Measurements from ENCODE around the gene ATP6V1F.
A peak's percentile ranks its signal among the peaks of the same experiment; 100 is the strongest.

Gene ATP6V1F

GRCh38 chr7:128861957-128862570, 592 bp upstream of the ATP6V1F start:
- TF ChIP-seq CTCF (IDR thresholded peaks at IDR 0.05) = no peak
- TF ChIP-seq ZFX (IDR thresholded peaks at IDR 0.05; ENCODE audit: borderline replicate concordance) = no peak
- peak overlapping the region; percentile 57 for H3K27ac ChIP-seq

- TF ChIP-seq ZFX (IDR thresholded peaks at IDR 0.05; ENCODE audit: borderline replicate concordance) (no peak), CTCF (IDR thresholded peaks at IDR 0.05) (peak; percentile 65)
- peak overlapping the region; percentile 57 for H3K27ac ChIP-seq
These were observed 855 bp downstream of the ATP6V1F start for GRCh38 chr7:128863433-128863989.

- TF ChIP-seq ZFX (IDR thresholded peaks at IDR 0.05; ENCODE audit: borderline replicate concordance) = no peak
- no peak for TF ChIP-seq CTCF (IDR thresholded peaks at IDR 0.05)
- no peak overlapping the region for H3K27ac ChIP-seq
These were observed 2.6 kb downstream of the ATP6V1F start for GRCh38 chr7:128865303-128865702.

- no peak overlapping the region for H3K27ac ChIP-seq
- TF ChIP-seq ZFX (IDR thresholded peaks at IDR 0.05; ENCODE audit: borderline replicate concordance) = no peak
- TF ChIP-seq CTCF (IDR thresholded peaks at IDR 0.05) = no peak
These were observed 3.6 kb downstream of the ATP6V1F start for GRCh38 chr7:128865996-128866877.

- peak overlapping the region; percentile 2; the same call in 1 of the 2 replicates for H3K27ac ChIP-seq
- TF ChIP-seq ZFX (IDR thresholded peaks at IDR 0.05; ENCODE audit: borderline replicate concordance) (no peak), CTCF (IDR thresholded peaks at IDR 0.05) (no peak)
These were observed 4.6 kb downstream of the ATP6V1F start for GRCh38 chr7:128867241-128867640.

- peak overlapping the region; percentile 2; the same call in 1 of the 2 replicates for H3K27ac ChIP-seq
- no peak for TF ChIP-seq CTCF (IDR thresholded peaks at IDR 0.05)
These were observed 5.4 kb downstream of the ATP6V1F start for GRCh38 chr7:128867842-128868623.

Data from 22Rv1 (cell line).